Measurements from ENCODE around the gene BCL3. TPM values are rescaled to one million over a fixed set of nuclear protein-coding genes. Genes with fewer than 3 reads are reported as not detected.

BCL3 gene
- polyA plus RNA-seq, 1 donor (not counting 4 experiments of a cell fraction or from before 2014, with no cell fraction given): 1.1 TPM

DNA sequence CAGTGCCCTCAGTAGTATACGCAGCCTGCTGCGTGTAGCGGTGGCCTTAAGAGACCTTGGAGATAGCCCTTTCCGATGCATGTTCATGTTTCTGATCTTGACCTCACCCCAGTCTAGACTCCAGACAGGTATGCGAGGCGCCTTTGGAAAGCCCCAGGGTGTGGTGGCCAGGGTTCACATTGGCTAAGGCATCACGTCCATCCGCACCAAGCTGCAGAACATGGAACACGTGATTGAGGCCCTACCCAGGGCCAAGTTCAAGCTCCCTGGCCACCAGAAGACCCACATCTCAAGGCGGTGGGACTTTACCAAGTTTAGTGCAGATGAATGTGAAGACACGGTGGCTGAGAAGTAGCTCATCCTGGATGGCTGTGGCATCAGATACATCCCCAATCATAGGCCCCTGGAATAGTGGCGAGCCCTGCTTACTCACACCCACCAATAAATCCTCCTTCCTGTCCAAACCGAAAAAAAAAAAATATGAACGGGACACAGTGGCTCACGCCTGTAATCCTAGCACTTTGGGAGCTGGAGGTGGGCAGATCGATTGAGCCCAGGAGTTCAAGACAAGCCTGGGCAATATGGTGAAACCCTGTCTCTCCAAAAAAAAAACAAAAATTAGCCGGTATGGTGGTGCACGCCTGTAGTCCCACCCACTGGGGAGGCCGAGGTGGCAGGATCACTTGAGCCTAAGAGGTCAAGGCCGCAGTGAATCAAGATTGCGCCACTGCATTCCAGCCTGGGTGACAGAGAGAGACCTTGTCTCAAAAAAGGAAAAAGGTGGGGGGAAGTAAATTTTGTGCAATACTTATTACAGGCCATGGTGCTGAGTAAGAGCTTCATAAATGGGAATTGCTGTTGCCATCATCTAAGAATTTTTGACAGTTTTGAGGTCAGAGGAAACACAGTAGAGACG is 16.8 kb downstream of the BCL3 start:
- DNase-seq (ENCODE audit: low read depth, low spot score) (no peak), FAIRE-seq (no peak)
- Histone ChIP-seq H3K27ac (ENCODE audit: control insufficient read depth, insufficient read depth, low read length) (no peak overlapping the region), H3K9me3 (ENCODE audit: control insufficient read depth, low read depth, low read length) (no peaks in the 10 kb centered on the region), H3K4me1 (ENCODE audit: control insufficient read depth, extremely low read depth, insufficient read depth, low read length) (no peaks in the 10 kb centered on the region), H2AFZ (ENCODE audit: control insufficient read depth, low read length) (no peak overlapping the region), H3K79me2 (ENCODE audit: control insufficient read depth, insufficient read depth, low read length) (no peaks in the 10 kb centered on the region), H3K9me1 (ENCODE audit: control insufficient read depth, extremely low read depth, insufficient read depth, low read length) (no peaks in the 10 kb centered on the region), H3K36me3 (ENCODE audit: control insufficient read depth in 2 of 2, extremely low read depth in 1 of 2, insufficient read depth in 2 of 2, low read length in 2 of 2) (no peaks in the 10 kb centered on the region), H3K4me3 (ENCODE audit: control insufficient read depth in 2 of 3, extremely low read depth in 1 of 3, insufficient read depth in 2 of 3, low read depth in 1 of 3, low read length in 3 of 3) (no peak overlapping the region), H4K20me1 (ENCODE audit: control insufficient read depth, extremely low read depth, insufficient read depth, low read length) (no peaks in the 10 kb centered on the region), H3K27me3 (ENCODE audit: control insufficient read depth, extremely low read depth, insufficient read depth, low read length) (no peaks in the 10 kb centered on the region), H3K4me2 (ENCODE audit: control insufficient read depth, extremely low read depth, insufficient read depth, low read depth, low read length) (no peak overlapping the region), H3K9ac (ENCODE audit: control insufficient read depth, extremely low read depth, insufficient read depth, low read length) (no peak overlapping the region)
- no peak for TF ChIP-seq EZH2 (IDR thresholded peaks at IDR 0.05; ENCODE audit: low read length)
- TF ChIP-seq, protein P1, sequence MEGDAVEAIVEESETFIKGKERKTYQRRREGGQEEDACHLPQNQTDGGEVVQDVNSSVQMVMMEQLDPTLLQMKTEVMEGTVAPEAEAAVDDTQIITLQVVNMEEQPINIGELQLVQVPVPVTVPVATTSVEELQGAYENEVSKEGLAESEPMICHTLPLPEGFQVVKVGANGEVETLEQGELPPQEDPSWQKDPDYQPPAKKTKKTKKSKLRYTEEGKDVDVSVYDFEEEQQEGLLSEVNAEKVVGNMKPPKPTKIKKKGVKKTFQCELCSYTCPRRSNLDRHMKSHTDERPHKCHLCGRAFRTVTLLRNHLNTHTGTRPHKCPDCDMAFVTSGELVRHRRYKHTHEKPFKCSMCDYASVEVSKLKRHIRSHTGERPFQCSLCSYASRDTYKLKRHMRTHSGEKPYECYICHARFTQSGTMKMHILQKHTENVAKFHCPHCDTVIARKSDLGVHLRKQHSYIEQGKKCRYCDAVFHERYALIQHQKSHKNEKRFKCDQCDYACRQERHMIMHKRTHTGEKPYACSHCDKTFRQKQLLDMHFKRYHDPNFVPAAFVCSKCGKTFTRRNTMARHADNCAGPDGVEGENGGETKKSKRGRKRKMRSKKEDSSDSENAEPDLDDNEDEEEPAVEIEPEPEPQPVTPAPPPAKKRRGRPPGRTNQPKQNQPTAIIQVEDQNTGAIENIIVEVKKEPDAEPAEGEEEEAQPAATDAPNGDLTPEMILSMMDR (optimal IDR thresholded peaks at IDR 0.05 in 1 of 3, IDR thresholded peaks at IDR 0.05 in 1 of 3, conservative IDR thresholded peaks at IDR 0.05 in 1 of 3; ENCODE audit: extremely low read depth in 1 of 3, insufficient read depth in 2 of 3, low read length in 3 of 3): no peak
- dilution Hi-C loops (cut with MboI; ENCODE audit: extremely low pct_ligation_motif_present, low sequenced_read_pairs): no loop called here

DNA sequence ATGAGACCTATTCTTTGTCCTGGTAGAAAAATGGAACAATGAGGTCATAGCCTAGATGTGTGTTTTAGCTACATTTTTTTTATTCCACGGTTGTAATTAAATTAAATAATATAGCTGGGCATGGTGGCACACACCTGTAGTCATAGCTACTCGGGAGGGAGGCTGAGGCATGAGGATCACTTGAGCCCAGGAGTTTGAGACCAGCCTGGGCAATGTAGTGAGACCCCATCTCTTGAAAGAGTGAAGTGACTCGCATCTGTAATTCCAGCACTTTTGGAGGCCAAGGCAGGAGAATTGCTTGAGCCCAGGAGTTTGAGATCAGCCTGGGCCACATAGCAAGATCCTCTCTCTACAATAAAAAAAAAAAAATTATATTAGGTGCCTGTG is 17.4 kb downstream of the BCL3 start:
- Histone ChIP-seq H3K4me1 (ENCODE audit: control insufficient read depth, extremely low read depth, insufficient read depth, low read length) (peaks cover 2% of the 10 kb centered on the region), H3K79me2 (ENCODE audit: control insufficient read depth, insufficient read depth, low read length) (no peaks in the 10 kb centered on the region), H3K4me3 (ENCODE audit: control insufficient read depth in 2 of 3, extremely low read depth in 1 of 3, insufficient read depth in 2 of 3, low read depth in 1 of 3, low read length in 3 of 3) (no peak overlapping the region), H3K27ac (ENCODE audit: control insufficient read depth, insufficient read depth, low read length) (no peak overlapping the region), H3K27me3 (ENCODE audit: control insufficient read depth, extremely low read depth, insufficient read depth, low read length) (no peaks in the 10 kb centered on the region), H3K9me3 (ENCODE audit: control insufficient read depth, low read depth, low read length) (no peaks in the 10 kb centered on the region), H2AFZ (ENCODE audit: control insufficient read depth, low read length) (no peak overlapping the region), H3K9ac (ENCODE audit: control insufficient read depth, extremely low read depth, insufficient read depth, low read length) (no peak overlapping the region), H4K20me1 (ENCODE audit: control insufficient read depth, extremely low read depth, insufficient read depth, low read length) (no peaks in the 10 kb centered on the region), H3K4me2 (ENCODE audit: control insufficient read depth, extremely low read depth, insufficient read depth, low read depth, low read length) (no peak overlapping the region), H3K36me3 (ENCODE audit: control insufficient read depth in 2 of 2, extremely low read depth in 1 of 2, insufficient read depth in 2 of 2, low read length in 2 of 2) (no peaks in the 10 kb centered on the region), H3K9me1 (ENCODE audit: control insufficient read depth, extremely low read depth, insufficient read depth, low read length) (no peaks in the 10 kb centered on the region)
- dilution Hi-C loops (cut with MboI; ENCODE audit: extremely low pct_ligation_motif_present, low sequenced_read_pairs): no loop called here
- TF ChIP-seq, protein P1 (optimal IDR thresholded peaks at IDR 0.05 in 1 of 3, IDR thresholded peaks at IDR 0.05 in 1 of 3, conservative IDR thresholded peaks at IDR 0.05 in 1 of 3; ENCODE audit: extremely low read depth in 1 of 3, insufficient read depth in 2 of 3, low read length in 3 of 3): no peak
- no peak for TF ChIP-seq EZH2 (IDR thresholded peaks at IDR 0.05; ENCODE audit: low read length)
- FAIRE-seq (no peak), DNase-seq (ENCODE audit: low read depth, low spot score) (no peak)
